Esophagus squamous epithelium (tissue), 5 donors: Measurements from ENCODE around the gene TICRR. TPM values are rescaled to one million over a fixed set of nuclear protein-coding genes. Genes with fewer than 3 reads are reported as not detected.

Experiments
- DNase-seq: peaks from one replicate; lab custom pipeline; 2025; lab: John Stamatoyannopoulos, UW
- H3K27ac ChIP-seq, 4 donors: fragments of 200-600 bp; sonication (generic); one replicate each; pipeline ENCODE4 v1.5.1; 2016 to 2019; ENCODE audit warnings: mild to moderate bottlenecking in 1 of 4
- H3K27me3 ChIP-seq, 4 donors: fragments of 200-600 bp; sonication (generic); 1 replicate in 3 of 4; 2 replicates in 1 of 4; pipeline versions ENCODE4 v1.5.1 to v1.6.0; 2017 to 2021; ENCODE audit warnings: antibody characterized with exemption in 1 of 4
- H3K36me3 ChIP-seq, 3 donors: fragments of 200-600 bp; sonication (generic); one replicate each; pipeline ENCODE4 v1.5.1; 2016 to 2019
- H3K4me1 ChIP-seq, 3 donors: fragments of 200-600 bp; sonication (generic); one replicate each; pipeline ENCODE4 v1.5.1; 2017 to 2019
- H3K4me3 ChIP-seq, 4 donors: fragments of 200-600 bp; sonication (generic); 1 replicate in 3 of 4; 2 replicates in 1 of 4; pipeline ENCODE4 v1.5.1; 2016 to 2019; ENCODE audit warnings: mild to moderate bottlenecking in 2 of 4, moderate library complexity in 1 of 4
- H3K9me3 ChIP-seq, 3 donors: fragments of 200-600 bp; sonication (generic); one replicate each; pipeline ENCODE4 v1.5.1; 2016 to 2019
- POLR2A ChIP-seq, 4 donors: fragments of 450-650 bp; IDR thresholded peaks; one replicate each; pipeline ENCODE4 v1.6.1; 2017; ENCODE audit warnings: antibody characterized with exemption in 4 of 4, mild to moderate bottlenecking in 4 of 4, moderate library complexity in 3 of 4
- WGBS, 2 donors: methylation state at CpG; one replicate each; pipeline ENCODE4 v1.1.5; 2018; 5-methylcytosine and 5-hydroxymethylcytosine counted together
- intact Hi-C: fragments of 100-400 bp; cut with DNase I; formaldehyde crosslinking; loops from one replicate; pipeline ENCODE4 v1.15.0; 2022
- total RNA-seq, 4 donors: library from RNA; depleted of rRNA; stranded (reverse); fragments of >200 nt; gene quantifications; one replicate each; pipeline ENCODE4 v1.1.0, GENCODE V29; 2016
- TF ChIP-seq, protein P1 (sequence below), 6 experiments: fragments of 450-650 bp in 4 of 6; fragments of 200-600 bp in 2 of 6; sonication (generic) in 2 of 6; IDR thresholded peaks; one replicate each; pipeline ENCODE4 v1.5.1; 2016 to 2019; ENCODE audit warnings: antibody characterized with exemption in 6 of 6, mild to moderate bottlenecking in 4 of 6, moderate library complexity in 4 of 6
- donor health status: DM: yes; HTN: yes; CAD: no.

The TICRR gene
- total RNA-seq, 4 donors from 2014 or later: 8.4 to 33.7 (median 10.1) TPM

- TF ChIP-seq POLR2A (IDR thresholded peaks at IDR 0.05): no peak
- TF ChIP-seq, protein P1, sequence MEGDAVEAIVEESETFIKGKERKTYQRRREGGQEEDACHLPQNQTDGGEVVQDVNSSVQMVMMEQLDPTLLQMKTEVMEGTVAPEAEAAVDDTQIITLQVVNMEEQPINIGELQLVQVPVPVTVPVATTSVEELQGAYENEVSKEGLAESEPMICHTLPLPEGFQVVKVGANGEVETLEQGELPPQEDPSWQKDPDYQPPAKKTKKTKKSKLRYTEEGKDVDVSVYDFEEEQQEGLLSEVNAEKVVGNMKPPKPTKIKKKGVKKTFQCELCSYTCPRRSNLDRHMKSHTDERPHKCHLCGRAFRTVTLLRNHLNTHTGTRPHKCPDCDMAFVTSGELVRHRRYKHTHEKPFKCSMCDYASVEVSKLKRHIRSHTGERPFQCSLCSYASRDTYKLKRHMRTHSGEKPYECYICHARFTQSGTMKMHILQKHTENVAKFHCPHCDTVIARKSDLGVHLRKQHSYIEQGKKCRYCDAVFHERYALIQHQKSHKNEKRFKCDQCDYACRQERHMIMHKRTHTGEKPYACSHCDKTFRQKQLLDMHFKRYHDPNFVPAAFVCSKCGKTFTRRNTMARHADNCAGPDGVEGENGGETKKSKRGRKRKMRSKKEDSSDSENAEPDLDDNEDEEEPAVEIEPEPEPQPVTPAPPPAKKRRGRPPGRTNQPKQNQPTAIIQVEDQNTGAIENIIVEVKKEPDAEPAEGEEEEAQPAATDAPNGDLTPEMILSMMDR (IDR thresholded peaks at IDR 0.05): no peak
- Histone ChIP-seq H3K4me1 (peaks cover under 1 to 13% (median 5%) of the 10 kb centered on the region in 3 donors), H3K9me3 (no peaks in the 10 kb centered on the region), H3K27me3 (no peaks in the 10 kb centered on the region), H3K4me3 (no peak overlapping the region), H3K36me3 (no peaks in the 10 kb centered on the region), H3K27ac (no peak overlapping the region)
- no peak for DNase-seq
- 79 to 80% methylated on average over 6 of the region's 6 CpGs for WGBS, 2 donors
- intact Hi-C loops: no loop called here
These were observed 100.3 kb downstream of the TICRR start for GRCh38 chr15:89675606-89676005.

DNA sequence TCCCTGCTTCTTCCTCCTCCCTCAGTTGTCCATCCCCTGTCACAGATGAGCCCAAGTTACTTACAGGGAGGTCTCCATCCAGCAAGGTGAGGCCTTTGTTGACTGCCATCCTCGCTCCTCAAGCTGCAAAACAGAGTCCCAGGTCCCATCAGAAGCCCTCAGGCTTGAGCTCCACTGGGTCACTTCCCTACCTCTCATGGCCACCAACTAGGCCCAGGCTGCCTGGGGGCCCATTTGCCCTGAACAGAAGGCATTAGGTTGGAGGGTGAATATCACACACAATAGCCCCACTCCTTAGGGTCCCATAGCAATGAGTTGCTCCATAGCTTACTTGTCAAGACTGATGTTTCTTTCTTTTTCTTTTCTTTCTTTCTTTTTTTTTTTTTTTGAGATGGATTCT is 102.1 kb downstream of the TICRR start:
- WGBS, 2 donors: 78 to 100% methylated on average over 1 of the region's 1 CpG
- Histone ChIP-seq H3K9me3 (no peaks in the 10 kb centered on the region), H3K36me3 (peaks cover 0 to under 1% (median 0%) of the 10 kb centered on the region in 3 donors), H3K27ac (no peak overlapping the region), H3K27me3 (no peaks in the 10 kb centered on the region), H3K4me1 (peaks cover 6 to 21% (median 11%) of the 10 kb centered on the region in 3 donors), H3K4me3 (no peak overlapping the region)
- intact Hi-C loops: no loop called here
- TF ChIP-seq POLR2A (IDR thresholded peaks at IDR 0.05): no peak
- TF ChIP-seq, protein P1 (IDR thresholded peaks at IDR 0.05): no peak
- no peak for DNase-seq

Other genes with a start within 250 kb of the TICRR start
- gene POLG, start 240.6 kb upstream of the TICRR start, total RNA-seq: 10 to 100 TPM; 38.4 to 60.7 (median 52.9) TPM
- 1,000 to 10,000 TPM; 2,342 to 7,076 (median 3,336) TPM for gene RHCG, start 78.9 kb upstream of the TICRR start, total RNA-seq
- gene KIF7, start 80.0 kb downstream of the TICRR start, total RNA-seq: 1 to 10 TPM in 1 of 4 donors, under 1 TPM in 3; 0.35 to 3.4 (median 0.54) TPM
- 1 to 10 TPM in 2 of 4 donors, under 1 TPM in 2; 0.26 to 3.6 (median 0.91) TPM for gene PLIN1, start 103.9 kb downstream of the TICRR start, total RNA-seq
- gene PEX11A, start 115.3 kb downstream of the TICRR start, total RNA-seq: 1 to 10 TPM; 3.1 to 6.7 (median 5.6) TPM
- gene WDR93, start 115.3 kb downstream of the TICRR start, total RNA-seq: not detected
- under 1 TPM in 2 of 4 donors, not detected in 2; 0.23 to 0.42 TPM for gene MESP1, start 175.8 kb downstream of the TICRR start, total RNA-seq
- 1 to 10 TPM in 1 of 4 donors, under 1 TPM in 2, not detected in 1; 0.59 to 2.4 (median 0.83) TPM for gene MESP2, start 200.9 kb downstream of the TICRR start, total RNA-seq
- 10 to 100 TPM in 1 of 4 donors, 1 to 10 TPM in 3; 1.1 to 10.3 (median 3.4) TPM for gene ANPEP, start 239.4 kb downstream of the TICRR start, total RNA-seq